ENCODE results near the gene THOC6. TPM values are rescaled to one million over a fixed set of nuclear protein-coding genes. Genes with fewer than 3 reads are reported as not detected.

The THOC6 gene
- total RNA-seq, 1 donor, result 23.5 TPM

DNA sequence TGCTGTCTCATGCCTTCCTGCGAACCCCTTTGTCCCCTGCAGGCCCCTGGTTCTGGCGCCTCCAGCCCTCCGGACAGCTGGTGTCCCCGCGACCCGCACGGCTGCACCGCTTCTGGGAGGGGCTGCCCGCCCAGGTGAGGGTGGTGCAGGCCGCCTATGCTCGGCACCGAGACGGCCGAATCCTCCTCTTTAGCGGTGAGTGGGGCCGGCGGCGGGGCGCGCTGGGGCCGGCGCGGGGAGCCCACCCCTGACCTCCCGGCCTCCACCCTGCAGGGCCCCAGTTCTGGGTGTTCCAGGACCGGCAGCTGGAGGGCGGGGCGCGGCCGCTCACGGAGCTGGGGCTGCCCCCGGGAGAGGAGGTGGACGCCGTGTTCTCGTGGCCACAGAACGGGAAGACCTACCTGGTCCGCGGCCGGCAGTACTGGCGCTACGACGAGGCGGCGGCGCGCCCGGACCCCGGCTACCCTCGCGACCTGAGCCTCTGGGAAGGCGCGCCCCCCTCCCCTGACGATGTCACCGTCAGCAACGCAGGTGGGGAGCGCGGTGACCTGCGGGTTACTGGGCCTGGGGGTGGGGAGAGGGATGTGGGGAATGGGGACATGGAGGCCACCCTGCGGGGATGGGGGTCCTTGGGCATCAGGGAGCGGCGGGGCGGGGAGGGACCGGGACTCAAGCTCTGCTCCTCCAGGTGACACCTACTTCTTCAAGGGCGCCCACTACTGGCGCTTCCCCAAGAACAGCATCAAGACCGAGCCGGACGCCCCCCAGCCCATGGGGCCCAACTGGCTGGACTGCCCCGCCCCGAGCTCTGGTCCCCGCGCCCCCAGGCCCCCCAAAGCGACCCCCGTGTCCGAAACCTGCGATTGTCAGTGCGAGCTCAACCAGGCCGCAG lies 34.5 kb downstream of the THOC6 start:
- peak; percentile 90 for DNase-seq (ENCODE audit: insufficient read length, low spot score, missing footprints)

GRCh38 chr16:3059041-3059722 lies 35.3 kb downstream of the THOC6 start:
- Histone ChIP-seq H3K27ac (ENCODE audit: low read depth, low read length) (peak overlapping the region; percentile 48), H3K4me1 (ENCODE audit: insufficient read depth, low read length) (no peaks in the 10 kb centered on the region), H3K36me3 (ENCODE audit: insufficient read depth, low read length) (no peaks in the 10 kb centered on the region), H3K4me3 (ENCODE audit: insufficient read depth, low read length) (peak overlapping the region; percentile 90), H3K79me2 (ENCODE audit: insufficient read depth, low read length) (no peaks in the 10 kb centered on the region), H3K4me2 (ENCODE audit: insufficient read depth, low read length) (peak overlapping the region; percentile 90), H3K27me3 (ENCODE audit: insufficient read depth, low read length) (peaks cover 3% of the 10 kb centered on the region), H3K9me3 (ENCODE audit: low read depth, low read length) (no peaks in the 10 kb centered on the region), H4K20me1 (ENCODE audit: insufficient read depth, low read length) (no peaks in the 10 kb centered on the region), H2AFZ (ENCODE audit: low read length) (peak overlapping the region; percentile 93)
- TF ChIP-seq CTCF (IDR thresholded peaks at IDR 0.05; ENCODE audit: extremely low read depth, low read depth, low read length), result peak; percentile 65
- peak; percentile 100 for DNase-seq (ENCODE audit: insufficient read length, low spot score, missing footprints)

More for the DNA sequence above, 34.5 kb downstream of the THOC6 start:
- H3K27ac ChIP-seq (ENCODE audit: low read depth, low read length), result peak overlapping the region; percentile 48
- no peaks in the 10 kb centered on the region for H3K79me2 ChIP-seq (ENCODE audit: insufficient read depth, low read length)
- no peak for TF ChIP-seq CTCF (IDR thresholded peaks at IDR 0.05; ENCODE audit: extremely low read depth, low read depth, low read length)
- no peaks in the 10 kb centered on the region for H3K36me3 ChIP-seq (ENCODE audit: insufficient read depth, low read length)
- peak overlapping the region; percentile 90 for H3K4me3 ChIP-seq (ENCODE audit: insufficient read depth, low read length)
- peak overlapping the region; percentile 90 for H3K4me2 ChIP-seq (ENCODE audit: insufficient read depth, low read length)
- H2AFZ ChIP-seq (ENCODE audit: low read length), result peak overlapping the region; percentile 85
- H4K20me1 ChIP-seq (ENCODE audit: insufficient read depth, low read length), result no peaks in the 10 kb centered on the region
- H3K4me1 ChIP-seq (ENCODE audit: insufficient read depth, low read length), result no peaks in the 10 kb centered on the region
- H3K9me3 ChIP-seq (ENCODE audit: low read depth, low read length), result no peaks in the 10 kb centered on the region
- peaks cover 3% of the 10 kb centered on the region for H3K27me3 ChIP-seq (ENCODE audit: insufficient read depth, low read length)

DNA sequence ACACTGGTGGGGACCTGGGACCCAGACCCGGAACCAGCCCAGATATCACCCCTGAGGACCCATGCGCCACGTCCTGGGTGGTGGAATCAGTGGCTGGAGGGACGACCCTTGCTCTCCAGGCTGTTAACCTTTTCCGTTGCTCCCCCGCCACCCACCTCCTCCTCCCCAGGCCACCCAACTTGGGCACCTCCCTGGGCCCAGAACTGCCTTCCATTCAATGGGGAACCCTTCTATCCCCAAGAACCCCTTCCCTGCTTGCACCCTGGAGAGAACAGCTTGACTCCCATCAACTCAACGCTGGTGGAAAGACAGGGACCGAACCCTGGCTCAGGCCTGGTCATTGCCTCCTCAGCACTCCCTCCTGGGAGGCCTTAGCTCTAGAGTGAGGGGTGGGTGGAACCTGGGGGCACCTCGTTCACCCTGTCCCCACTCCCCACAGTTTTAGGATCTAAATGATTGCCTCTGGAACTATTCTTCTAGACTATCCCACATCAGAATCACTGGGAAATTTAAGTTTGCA lies 35.9 kb downstream of the THOC6 start:
- H3K9me3 ChIP-seq (ENCODE audit: low read depth, low read length), result no peaks in the 10 kb centered on the region
- peak overlapping the region; percentile 90 for H3K4me3 ChIP-seq (ENCODE audit: insufficient read depth, low read length)
- no peaks in the 10 kb centered on the region for H4K20me1 ChIP-seq (ENCODE audit: insufficient read depth, low read length)
- TF ChIP-seq CTCF (IDR thresholded peaks at IDR 0.05; ENCODE audit: extremely low read depth, low read depth, low read length), result no peak
- DNase-seq (ENCODE audit: insufficient read length, low spot score, missing footprints), result peak; percentile 62
- no peaks in the 10 kb centered on the region for H3K79me2 ChIP-seq (ENCODE audit: insufficient read depth, low read length)
- H3K27ac ChIP-seq (ENCODE audit: low read depth, low read length), result no peak overlapping the region
- H3K4me2 ChIP-seq (ENCODE audit: insufficient read depth, low read length), result peak overlapping the region; percentile 90
- H3K4me1 ChIP-seq (ENCODE audit: insufficient read depth, low read length), result no peaks in the 10 kb centered on the region
- no peaks in the 10 kb centered on the region for H3K36me3 ChIP-seq (ENCODE audit: insufficient read depth, low read length)
- H3K27me3 ChIP-seq (ENCODE audit: insufficient read depth, low read length), result peaks cover 3% of the 10 kb centered on the region
- H2AFZ ChIP-seq (ENCODE audit: low read length), result peak overlapping the region; percentile 93
